Neutrophil (primary cell): ENCODE results near the gene DLG5.

Source experiments
- H3K27ac ChIP-seq: fragments of 200-600 bp; sonication (generic); 2 replicates; pipeline ENCODE4 v1.5.1; 2016; ENCODE audit warnings: mild to moderate bottlenecking, moderate library complexity
- H3K27me3 ChIP-seq: fragments of 200-600 bp; sonication (generic); 2 replicates; pipeline ENCODE4 v1.6.0; 2016; ENCODE audit warnings: mild to moderate bottlenecking
- H3K36me3 ChIP-seq: fragments of 200-600 bp; sonication (generic); 2 replicates; pipeline ENCODE4 v1.5.1; 2017
- H3K4me1 ChIP-seq, 2 experiments: fragments of 200-600 bp in 1 of 2; sonication (generic) in 1 of 2; 1 replicate in 1 of 2; 2 replicates in 1 of 2; pipeline versions ENCODE4 v1.5.1 to v1.6.1; 2013 to 2016; ENCODE audit warnings: low read depth in 1 of 2, low read length in 1 of 2, mild to moderate bottlenecking in 1 of 2, moderate library complexity in 1 of 2; ENCODE audit not compliant: control insufficient read depth in 1 of 2, insufficient read depth in 1 of 2
- H3K4me3 ChIP-seq, 2 experiments: fragments of 200-600 bp in 1 of 2; sonication (generic) in 1 of 2; 1 replicate in 1 of 2; 2 replicates in 1 of 2; pipeline ENCODE4 v1.5.1; 2013 to 2016; ENCODE audit warnings: low read depth in 1 of 2, low read length in 1 of 2, mild to moderate bottlenecking in 1 of 2, moderate library complexity in 1 of 2
- H3K9me3 ChIP-seq: fragments of 200-600 bp; sonication (generic); 2 replicates; pipeline ENCODE4 v1.5.1; 2016
- CTCF ChIP-seq: fragments of 200-600 bp; sonication (generic); IDR thresholded peaks from 2 replicates; pipeline ENCODE4 v1.5.1; 2016; ENCODE audit warnings: antibody characterized with exemption

The DLG5 gene

DNA sequence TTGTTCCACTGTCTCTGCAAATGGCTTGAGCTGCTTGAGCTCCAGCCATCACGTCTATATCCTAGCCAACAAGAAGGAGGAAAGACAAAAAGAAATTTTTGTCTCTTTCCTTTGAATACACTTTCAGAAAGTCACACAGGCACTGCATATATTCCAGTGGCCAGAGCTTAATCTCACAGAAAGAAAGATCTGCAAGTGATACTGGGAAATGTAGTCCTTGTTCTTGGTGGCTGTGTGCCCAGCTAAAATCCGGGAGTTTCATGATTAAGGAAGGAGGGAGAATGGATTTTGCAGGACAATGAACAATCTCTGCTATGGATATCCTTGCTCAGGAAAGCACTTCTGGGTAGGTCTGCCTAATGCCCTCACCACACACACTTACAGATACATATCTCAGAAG lies 19.5 kb upstream of the DLG5 start:
- peaks cover 9% of the 10 kb centered on the region for H3K27me3 ChIP-seq
- TF ChIP-seq CTCF = no peak
- H3K9me3 ChIP-seq = no peaks in the 10 kb centered on the region
- H3K4me1 ChIP-seq = no peaks in the 10 kb centered on the region
- H3K36me3 ChIP-seq = no peaks in the 10 kb centered on the region
- H3K4me3 ChIP-seq = no peak overlapping the region
- no peak overlapping the region for H3K27ac ChIP-seq

- Histone ChIP-seq H3K4me1 (no peaks in the 10 kb centered on the region), H3K4me3 (no peak overlapping the region), H3K9me3 (no peaks in the 10 kb centered on the region), H3K36me3 (no peaks in the 10 kb centered on the region), H3K27me3 (peaks cover 8% of the 10 kb centered on the region), H3K27ac (no peak overlapping the region)
- no peak for TF ChIP-seq CTCF
These were observed 18.0 kb upstream of the DLG5 start for GRCh38 chr10:77944519-77944918.

DNA sequence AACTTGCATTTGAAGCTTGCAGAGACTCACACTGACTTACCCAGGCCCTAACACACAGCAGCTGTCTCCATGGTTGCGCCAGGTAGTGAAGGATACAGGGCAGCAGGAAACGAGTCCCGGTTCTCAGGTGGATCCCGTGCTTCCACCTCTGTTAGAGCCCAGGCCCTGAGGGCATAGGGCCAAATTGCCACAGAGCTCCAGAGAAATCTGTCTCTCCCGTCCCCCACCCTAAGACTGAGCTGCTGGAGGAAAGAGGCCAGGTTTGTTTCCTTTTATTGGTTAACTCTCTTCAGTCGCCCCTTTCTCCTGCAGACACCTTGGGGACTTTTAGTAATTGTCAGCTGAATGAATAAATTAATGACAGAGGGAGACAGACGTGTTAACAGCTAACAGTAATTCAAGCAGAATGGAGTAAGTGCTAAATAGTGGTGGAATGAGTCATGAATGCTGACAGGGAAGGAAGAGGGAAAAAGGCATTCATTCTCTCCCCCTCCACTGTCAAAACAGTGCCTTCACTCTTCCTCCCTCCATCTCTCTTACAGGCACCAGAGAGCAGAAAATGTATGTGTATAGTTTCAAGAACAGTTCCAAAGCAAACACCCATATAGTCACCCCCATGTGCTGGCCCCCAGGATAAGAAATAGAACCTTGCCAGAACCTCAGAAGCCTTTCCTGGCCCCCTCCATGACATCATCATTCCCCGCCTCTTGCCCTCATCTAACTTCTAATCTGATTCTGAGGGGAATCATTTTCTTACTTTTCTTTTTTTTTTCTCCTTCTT lies 16.8 kb upstream of the DLG5 start:
- TF ChIP-seq CTCF = no peak
- Histone ChIP-seq H3K4me1 (no peaks in the 10 kb centered on the region), H3K36me3 (no peaks in the 10 kb centered on the region), H3K4me3 (no peak overlapping the region), H3K9me3 (no peaks in the 10 kb centered on the region), H3K27ac (no peak overlapping the region), H3K27me3 (no peaks in the 10 kb centered on the region)

DNA sequence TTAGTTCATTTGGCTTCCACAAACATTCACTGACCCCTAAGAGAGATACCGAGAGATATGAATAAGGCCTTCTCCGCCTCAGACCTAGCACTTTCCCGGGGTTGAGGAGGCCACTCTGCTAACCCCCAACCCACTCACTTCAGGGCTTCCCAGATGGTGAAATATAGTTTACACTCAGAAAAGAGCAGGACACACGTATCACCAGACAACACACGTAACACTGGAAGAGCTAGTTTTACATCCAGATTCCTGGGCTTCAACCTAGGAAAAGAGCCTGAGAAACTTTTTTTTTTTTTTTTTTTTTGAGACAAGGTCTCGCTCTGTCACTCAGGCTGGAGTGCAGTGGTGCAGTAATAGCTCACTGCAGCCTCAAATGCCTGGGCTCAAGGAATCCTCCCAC lies 15.2 kb upstream of the DLG5 start:
- no peaks in the 10 kb centered on the region for H3K4me1 ChIP-seq
- no peaks in the 10 kb centered on the region for H3K36me3 ChIP-seq
- H3K27me3 ChIP-seq = no peaks in the 10 kb centered on the region
- no peak for TF ChIP-seq CTCF
- no peaks in the 10 kb centered on the region for H3K9me3 ChIP-seq
- no peak overlapping the region for H3K27ac ChIP-seq
- no peak overlapping the region for H3K4me3 ChIP-seq

- Histone ChIP-seq H3K27ac (no peak overlapping the region), H3K4me1 (no peaks in the 10 kb centered on the region), H3K36me3 (no peaks in the 10 kb centered on the region), H3K27me3 (no peaks in the 10 kb centered on the region), H3K9me3 (no peaks in the 10 kb centered on the region), H3K4me3 (no peak overlapping the region)
- no peak for TF ChIP-seq CTCF
These were observed 14.1 kb upstream of the DLG5 start for GRCh38 chr10:77940627-77941026.
